Smooth muscle cell (in vitro differentiated cells): Measurements from ENCODE around the gene WEE1. TPM values are rescaled to one million over a fixed set of nuclear protein-coding genes. Genes with fewer than 3 reads are reported as not detected.

ENCODE experiments used
- DNase-seq: peaks from one replicate; lab custom pipeline; 2025; ENCODE audit not compliant: unreplicated experiment; lab: John Stamatoyannopoulos, UW
- H2AFZ ChIP-seq: fragments of 200-600 bp; sonication (generic); 2 replicates; pipeline ENCODE4 v1.6.0; 2016; ENCODE audit warnings: antibody characterized with exemption, low read depth, mild to moderate bottlenecking
- H3F3A ChIP-seq: fragments of 200-600 bp; sonication (generic); 2 replicates; pipeline ENCODE4 v1.6.0; 2017; ENCODE audit warnings: antibody characterized with exemption, low read depth
- H3K27ac ChIP-seq: fragments of 200-600 bp; sonication (generic); 2 replicates; pipeline ENCODE4 v1.5.1; 2016; ENCODE audit warnings: low read depth, mild to moderate bottlenecking
- H3K27me3 ChIP-seq: fragments of 200-600 bp; sonication (generic); 2 replicates; pipeline ENCODE4 v1.6.1; 2016; ENCODE audit warnings: low read depth, mild to moderate bottlenecking
- H3K36me3 ChIP-seq: fragments of 200-600 bp; sonication (generic); 2 replicates; pipeline ENCODE4 v1.5.1; 2016; ENCODE audit warnings: low read depth
- H3K4me1 ChIP-seq: fragments of 200-600 bp; sonication (generic); 2 replicates; pipeline ENCODE4 v1.5.1; 2016; ENCODE audit warnings: low read depth
- H3K4me2 ChIP-seq: fragments of 200-600 bp; sonication (generic); 2 replicates; pipeline ENCODE4 v1.6.0; 2016; ENCODE audit warnings: mild to moderate bottlenecking
- H3K4me3 ChIP-seq: fragments of 200-600 bp; sonication (generic); 2 replicates; pipeline ENCODE4 v1.5.1; 2016; ENCODE audit warnings: mild to moderate bottlenecking
- H3K79me2 ChIP-seq: fragments of 200-600 bp; sonication (generic); 2 replicates; pipeline ENCODE4 v1.6.0; 2016; ENCODE audit warnings: low read depth, mild to moderate bottlenecking
- H3K9ac ChIP-seq: fragments of 200-600 bp; sonication (generic); 2 replicates; pipeline ENCODE4 v1.6.0; 2016; ENCODE audit warnings: low read depth
- H3K9me3 ChIP-seq: fragments of 200-600 bp; sonication (generic); replicated peaks from 2 replicates; pipeline ENCODE4 v1.5.1; 2016; ENCODE audit warnings: low read depth
- H4K20me1 ChIP-seq: fragments of 200-600 bp; sonication (generic); 2 replicates; pipeline ENCODE4 v1.6.0; 2016; ENCODE audit warnings: low read depth
- CTCF ChIP-seq: fragments of 200-600 bp; sonication (generic); IDR thresholded peaks from 2 replicates; pipeline ENCODE4 v1.5.1; 2017; ENCODE audit warnings: borderline replicate concordance, mild to moderate bottlenecking, antibody characterized with exemption; ENCODE audit not compliant: insufficient read depth, poor library complexity, severe bottlenecking
- WGBS: methylation state at CpG from one replicate; pipeline ENCODE4 v1.1.7; 2016; ENCODE audit warnings: low lambda C conversion rate; 5-methylcytosine and 5-hydroxymethylcytosine counted together
- polyA plus RNA-seq: library from polyadenylated mRNA; unstranded; fragments of >200 nt; fragmentation: Nextera tagmentation; extraction: Ambion mirVana; gene quantifications from 2 replicates; pipeline ENCODE4 v1.2.1, GENCODE V29; 2016
- total RNA-seq: library from RNA; depleted of rRNA; stranded (reverse); fragments of >200 nt; gene quantifications from 2 replicates; pipeline ENCODE4 v1.2.3, GENCODE V29; 2014

The WEE1 gene
- total and polyA plus RNA-seq, 2 experiments from 2014 or later: 20.8 to 53.3 TPM

GRCh38 chr11:9580894-9581293 is 7.4 kb downstream of the WEE1 start:
- WGBS: 97% methylated on average over 4 of the region's 4 CpGs
- no peaks in the 10 kb centered on the region for H3K9me3 ChIP-seq
- no peak overlapping the region for H3K4me2 ChIP-seq
- H3K36me3 ChIP-seq: peaks cover 10% of the 10 kb centered on the region
- H3F3A ChIP-seq: peaks cover 3% of the 10 kb centered on the region
- H3K9ac ChIP-seq: no peak overlapping the region
- TF ChIP-seq CTCF: no peak
- H3K27me3 ChIP-seq: no peaks in the 10 kb centered on the region
- H3K4me1 ChIP-seq: peaks cover 25% of the 10 kb centered on the region
- no peak for DNase-seq
- no peak overlapping the region for H2AFZ ChIP-seq
- peaks cover 5% of the 10 kb centered on the region for H4K20me1 ChIP-seq
- H3K4me3 ChIP-seq: no peak overlapping the region
- H3K27ac ChIP-seq: no peak overlapping the region
- H3K79me2 ChIP-seq: peaks cover 56% of the 10 kb centered on the region

- no peak for TF ChIP-seq CTCF
- Histone ChIP-seq H3K79me2 (peaks cover 48% of the 10 kb centered on the region), H3K36me3 (peaks cover 18% of the 10 kb centered on the region), H3K27me3 (no peaks in the 10 kb centered on the region), H3K27ac (no peak overlapping the region), H3F3A (peaks cover 3% of the 10 kb centered on the region), H3K4me2 (no peak overlapping the region), H2AFZ (no peak overlapping the region), H3K4me3 (no peak overlapping the region), H3K9ac (no peak overlapping the region), H4K20me1 (no peaks in the 10 kb centered on the region), H3K9me3 (no peaks in the 10 kb centered on the region), H3K4me1 (peaks cover 18% of the 10 kb centered on the region)
- WGBS: 98% methylated on average over 6 of the region's 6 CpGs
- DNase-seq: no peak
These were observed 8.2 kb downstream of the WEE1 start for GRCh38 chr11:9581556-9582161.

GRCh38 chr11:9590717-9591116 is 17.2 kb downstream of the WEE1 start:
- 62% methylated on average over 4 of the region's 4 CpGs for WGBS
- Histone ChIP-seq H3K27ac (no peak overlapping the region), H3K27me3 (no peaks in the 10 kb centered on the region), H2AFZ (no peak overlapping the region), H3K79me2 (no peaks in the 10 kb centered on the region), H3K4me1 (no peaks in the 10 kb centered on the region), H4K20me1 (no peaks in the 10 kb centered on the region), H3K9me3 (no peaks in the 10 kb centered on the region), H3K4me2 (no peak overlapping the region), H3K9ac (no peak overlapping the region), H3F3A (peaks cover 4% of the 10 kb centered on the region), H3K4me3 (no peak overlapping the region), H3K36me3 (peaks cover 34% of the 10 kb centered on the region)
- TF ChIP-seq CTCF: no peak
- no peak for DNase-seq
